Measurements from ENCODE around the gene FOXA3. TPM values are rescaled to one million over a fixed set of nuclear protein-coding genes. Genes with fewer than 3 reads are reported as not detected.

Gene FOXA3
- total RNA-seq, 6 experiments from 2014 or later, result 18.2 to 36.1 (median 25.3) TPM

DNA sequence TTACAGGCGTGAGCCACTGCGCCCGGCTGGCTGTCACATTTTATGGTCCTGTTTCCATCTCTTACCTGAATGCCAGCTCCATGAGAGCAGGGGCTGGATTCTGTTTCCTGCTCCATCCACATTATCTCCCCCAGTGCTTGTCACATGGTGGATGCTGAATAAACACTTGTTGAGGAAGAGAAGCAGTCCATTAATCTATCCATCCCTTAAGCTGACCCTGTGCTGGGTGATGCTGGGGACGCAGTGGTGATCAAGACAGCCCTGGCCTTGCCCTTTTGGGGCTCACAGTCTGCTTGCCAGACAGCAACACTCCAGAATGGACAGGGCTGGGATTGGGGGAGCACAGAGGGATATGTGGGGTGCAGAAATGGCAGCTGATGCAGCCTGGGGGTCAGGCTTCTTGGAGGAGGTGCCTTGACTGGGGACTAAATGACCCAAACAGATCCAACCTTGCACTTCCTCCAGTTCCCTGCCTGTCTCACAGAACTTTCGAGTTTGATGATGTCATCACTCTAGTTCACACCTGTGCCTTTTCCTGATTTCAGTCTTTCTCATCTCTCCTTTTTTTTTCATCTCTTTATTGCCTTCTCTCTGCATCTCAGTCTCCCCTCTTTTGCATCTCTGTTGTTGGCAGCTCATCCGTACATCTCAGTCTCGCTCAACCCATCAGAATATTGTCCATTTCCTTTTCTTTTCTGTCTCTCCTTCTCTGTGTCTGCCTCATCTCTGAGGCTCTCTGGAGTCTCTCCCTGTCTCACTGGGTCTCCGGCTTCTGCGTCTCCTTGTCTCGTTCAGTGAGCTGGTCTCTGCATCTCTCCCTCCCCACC is 17.2 kb downstream of the FOXA3 start:
- Histone ChIP-seq H3K27ac (peak overlapping the region; percentile 80 to 89 (median 88)), H3K9me3 (no peaks in the 10 kb centered on the region), H3K4me3 (peak overlapping the region in 2 of 3 donors; percentile 58 to 80), H3K27me3 (no peaks in the 10 kb centered on the region), H3K36me3 (no peaks in the 10 kb centered on the region), H3K4me1 (peaks cover 0 to 75% (median 33%) of the 10 kb centered on the region in 4 donors)
- TF ChIP-seq POLR2A (IDR thresholded peaks at IDR 0.05), result no peak
- TF ChIP-seq, protein P1, sequence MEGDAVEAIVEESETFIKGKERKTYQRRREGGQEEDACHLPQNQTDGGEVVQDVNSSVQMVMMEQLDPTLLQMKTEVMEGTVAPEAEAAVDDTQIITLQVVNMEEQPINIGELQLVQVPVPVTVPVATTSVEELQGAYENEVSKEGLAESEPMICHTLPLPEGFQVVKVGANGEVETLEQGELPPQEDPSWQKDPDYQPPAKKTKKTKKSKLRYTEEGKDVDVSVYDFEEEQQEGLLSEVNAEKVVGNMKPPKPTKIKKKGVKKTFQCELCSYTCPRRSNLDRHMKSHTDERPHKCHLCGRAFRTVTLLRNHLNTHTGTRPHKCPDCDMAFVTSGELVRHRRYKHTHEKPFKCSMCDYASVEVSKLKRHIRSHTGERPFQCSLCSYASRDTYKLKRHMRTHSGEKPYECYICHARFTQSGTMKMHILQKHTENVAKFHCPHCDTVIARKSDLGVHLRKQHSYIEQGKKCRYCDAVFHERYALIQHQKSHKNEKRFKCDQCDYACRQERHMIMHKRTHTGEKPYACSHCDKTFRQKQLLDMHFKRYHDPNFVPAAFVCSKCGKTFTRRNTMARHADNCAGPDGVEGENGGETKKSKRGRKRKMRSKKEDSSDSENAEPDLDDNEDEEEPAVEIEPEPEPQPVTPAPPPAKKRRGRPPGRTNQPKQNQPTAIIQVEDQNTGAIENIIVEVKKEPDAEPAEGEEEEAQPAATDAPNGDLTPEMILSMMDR (IDR thresholded peaks at IDR 0.05), result no peak
- DNase-seq (no peak), ATAC-seq (no peak)
- intact Hi-C loops (cut with DNase I), result loop anchor here in 1 of 2 donors (10.0 kb wide), 1 partner anchor 66 kb away; the partner anchor contains the start of gene RSPH6A
- 37% methylated on average over 9 of the region's 10 CpGs for WGBS (ENCODE audit: insufficient coverage, low coverage, low lambda C conversion rate, missing lambda C conversion rate)

DNA sequence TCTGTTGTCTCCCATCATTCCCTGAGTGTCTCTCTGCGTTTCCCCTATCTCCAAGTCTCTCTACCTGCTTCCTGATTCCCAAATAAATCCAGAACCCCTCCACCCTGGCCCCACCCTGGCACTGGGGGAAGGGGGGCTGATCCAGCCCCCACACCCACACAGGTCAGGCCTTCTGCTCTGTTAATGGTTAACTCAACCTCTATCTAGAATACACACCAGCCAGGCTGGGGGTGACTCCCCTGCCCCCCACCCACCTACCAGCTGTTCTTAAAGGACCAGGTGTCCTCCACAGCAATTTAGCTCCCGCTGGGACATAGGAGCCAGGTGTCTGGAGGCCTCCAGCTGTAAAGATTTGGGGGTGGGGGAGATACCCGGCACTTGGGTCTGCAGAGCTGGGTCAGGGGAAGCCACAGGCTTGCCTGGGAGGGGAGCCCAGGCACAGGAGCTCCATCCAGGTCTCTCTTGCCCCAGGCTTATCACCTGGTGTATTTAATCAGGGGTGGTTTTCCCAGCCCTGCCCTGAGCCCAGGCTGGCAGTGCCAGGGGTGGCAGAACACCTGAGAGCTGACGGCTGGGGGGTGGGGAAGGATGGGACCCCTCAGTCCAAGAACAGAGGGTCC is 17.9 kb downstream of the FOXA3 start:
- H3K4me3 ChIP-seq, result peak overlapping the region; percentile 25 to 80 (median 58)
- peak; percentile 73 to 85 (median 84) for DNase-seq
- H3K27ac ChIP-seq, result peak overlapping the region; percentile 84 to 89 (median 88)

DNA sequence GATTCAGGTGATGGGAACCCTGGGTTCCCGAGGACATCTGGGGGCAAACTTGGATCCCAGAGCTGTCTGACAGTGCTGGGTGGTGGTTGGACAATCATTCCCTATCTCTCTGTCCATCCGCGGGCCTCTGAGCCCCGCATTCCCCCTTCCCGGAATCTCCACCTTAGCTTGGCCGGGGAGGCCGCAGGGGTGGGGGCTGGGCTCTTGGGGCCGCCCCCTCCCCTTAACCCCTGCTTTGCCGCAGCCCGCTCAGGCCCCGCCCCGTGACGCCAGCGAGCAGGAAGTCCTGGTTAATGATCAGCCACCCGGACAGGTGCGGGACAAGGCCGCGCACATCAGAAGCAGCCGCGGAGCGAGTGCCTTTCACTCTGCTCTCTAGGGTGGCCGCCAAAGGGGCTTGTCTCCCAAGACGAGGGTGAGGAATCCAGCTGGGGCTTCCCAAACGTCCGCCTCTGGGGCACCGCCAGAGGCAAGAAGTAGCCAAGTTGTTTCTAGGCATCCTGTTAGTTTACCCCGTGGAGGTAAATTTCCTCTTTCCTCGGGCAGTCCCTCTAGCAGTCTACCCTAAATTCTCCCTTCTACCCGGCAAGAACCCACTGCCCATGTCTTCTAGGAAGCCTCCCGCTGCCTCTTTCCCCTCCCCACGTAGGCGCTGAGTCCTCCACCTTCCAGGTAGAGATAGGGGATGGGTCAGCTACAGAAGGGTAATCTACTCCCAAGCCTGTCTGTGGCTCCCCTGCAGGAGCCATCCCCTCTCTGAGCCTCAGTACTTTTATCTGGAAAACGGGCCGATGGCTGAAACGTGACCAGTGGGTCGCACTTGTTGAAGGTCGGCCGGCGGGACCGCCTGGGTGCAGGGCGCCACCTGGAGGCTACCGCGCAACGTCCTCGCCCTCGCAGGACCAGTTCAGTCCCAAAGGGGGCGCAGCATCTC is 18.8 kb downstream of the FOXA3 start:
- peak; percentile 56 to 68 (median 62) for ATAC-seq
- WGBS (ENCODE audit: insufficient coverage, low coverage, low lambda C conversion rate, missing lambda C conversion rate), result 8% methylated on average over 18 of the region's 47 CpGs
- Histone ChIP-seq H3K36me3 (no peaks in the 10 kb centered on the region), H3K4me1 (peaks cover 2 to 61% (median 28%) of the 10 kb centered on the region in 4 donors), H3K4me3 (peak overlapping the region; percentile 40 to 80 (median 58)), H3K27me3 (no peaks in the 10 kb centered on the region), H3K27ac (peak overlapping the region; percentile 84 to 89 (median 88)), H3K9me3 (no peaks in the 10 kb centered on the region)
- intact Hi-C loops (cut with DNase I), result loop anchor here in 1 of 2 donors (10.0 kb wide), 1 partner anchor 68 kb away; the partner anchor contains the start of gene RSPH6A
- DNase-seq, result peak; percentile 93 to 95 (median 95)
- peak; percentile 71 for TF ChIP-seq POLR2A (IDR thresholded peaks at IDR 0.05)
- TF ChIP-seq, protein P1 (IDR thresholded peaks at IDR 0.05), result peak; percentile 93 to 97 (median 96)

More for the DNA sequence above, 17.9 kb downstream of the FOXA3 start:
- intact Hi-C loops (cut with DNase I), result loop anchor here in 1 of 2 donors (10.0 kb wide), 1 partner anchor 67 kb away; the partner anchor contains the start of gene RSPH6A
- peaks cover 0 to 70% (median 32%) of the 10 kb centered on the region in 4 donors for H3K4me1 ChIP-seq
- H3K9me3 ChIP-seq, result no peaks in the 10 kb centered on the region
- H3K36me3 ChIP-seq, result no peaks in the 10 kb centered on the region
- peak; percentile 29 to 48 (median 40) for ATAC-seq
- TF ChIP-seq, protein P1 (IDR thresholded peaks at IDR 0.05), result no peak
- peak; percentile 5 for TF ChIP-seq POLR2A (IDR thresholded peaks at IDR 0.05)
- WGBS (ENCODE audit: insufficient coverage, low coverage, low lambda C conversion rate, missing lambda C conversion rate), result 0% methylated on average over 2 of the region's 4 CpGs
- no peaks in the 10 kb centered on the region for H3K27me3 ChIP-seq

DNA sequence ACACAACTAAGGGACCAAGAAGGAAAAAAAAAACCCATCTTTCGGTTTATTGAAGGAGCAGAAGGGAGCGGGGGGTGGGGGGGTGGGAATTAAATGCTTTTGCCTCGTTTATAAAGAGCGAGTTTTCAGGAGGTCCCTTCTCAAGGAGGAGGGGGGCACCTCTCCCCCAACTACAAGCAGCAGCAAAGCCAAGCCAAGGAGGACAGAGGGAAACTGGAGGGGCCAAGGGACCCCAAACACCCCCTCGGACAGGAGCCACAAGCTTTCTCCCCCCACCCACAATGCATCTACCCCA is 19.4 kb downstream of the FOXA3 start:
- peak overlapping the region; percentile 58 to 80 (median 69) for H3K4me3 ChIP-seq
- TF ChIP-seq, protein P1 (IDR thresholded peaks at IDR 0.05), result peak in 2 of 4 donors; percentile 20 to 34
- no peak for TF ChIP-seq POLR2A (IDR thresholded peaks at IDR 0.05)
- H3K27me3 ChIP-seq, result no peaks in the 10 kb centered on the region
- peak overlapping the region in 1 of 3 donors; percentile 7 for H3K27ac ChIP-seq
- no peak for ATAC-seq
- peaks cover 2 to 57% (median 27%) of the 10 kb centered on the region in 4 donors for H3K4me1 ChIP-seq
- H3K9me3 ChIP-seq, result no peaks in the 10 kb centered on the region
- intact Hi-C loops (cut with DNase I), result loop anchor here in 1 of 2 donors (10.0 kb wide), 1 partner anchor 69 kb away; the partner anchor contains the start of gene RSPH6A
- DNase-seq, result no peak
- 3% methylated on average over 5 of the region's 5 CpGs for WGBS (ENCODE audit: insufficient coverage, low coverage, low lambda C conversion rate, missing lambda C conversion rate)
- no peaks in the 10 kb centered on the region for H3K36me3 ChIP-seq
